Measurements from ENCODE around the gene AHSP.
"Not testable (repeated sequence)": the region's sequence is repeated elsewhere in the genome, so short reads cannot be mapped to it uniquely, and the experiment has no call there.

The AHSP gene, protein sequence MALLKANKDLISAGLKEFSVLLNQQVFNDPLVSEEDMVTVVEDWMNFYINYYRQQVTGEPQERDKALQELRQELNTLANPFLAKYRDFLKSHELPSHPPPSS

DNA sequence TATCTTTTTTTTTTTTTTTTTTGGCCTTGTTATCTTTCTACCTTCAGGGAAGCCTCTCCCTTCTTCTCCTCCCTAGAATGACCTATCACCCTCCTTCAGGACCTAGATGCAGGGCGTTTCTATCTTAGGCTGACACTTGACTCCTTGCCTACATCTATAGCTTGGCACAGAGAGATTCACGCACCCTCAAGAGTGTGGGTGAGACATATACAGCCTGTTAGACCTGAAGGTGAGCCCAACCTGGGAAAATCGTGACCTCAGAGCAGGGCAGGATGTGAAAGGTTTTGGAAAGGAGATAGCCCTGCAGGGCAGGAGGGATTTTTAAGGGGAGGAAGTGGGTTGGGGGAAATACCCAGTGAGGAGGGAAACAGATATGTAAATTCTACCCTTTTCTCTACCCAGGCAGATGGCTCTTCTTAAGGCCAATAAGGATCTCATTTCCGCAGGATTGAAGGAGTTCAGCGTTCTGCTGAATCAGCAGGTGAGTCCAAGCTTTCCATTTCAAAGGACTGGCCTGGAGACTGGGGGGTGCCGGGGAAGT is at the start of gene AHSP:
AHSP (plus strand) TSS at position 167 of the 541 bp plus-strand sequence; CDS start at position 407, 240 bp downstream.
- no peak for DNase-seq

DNA sequence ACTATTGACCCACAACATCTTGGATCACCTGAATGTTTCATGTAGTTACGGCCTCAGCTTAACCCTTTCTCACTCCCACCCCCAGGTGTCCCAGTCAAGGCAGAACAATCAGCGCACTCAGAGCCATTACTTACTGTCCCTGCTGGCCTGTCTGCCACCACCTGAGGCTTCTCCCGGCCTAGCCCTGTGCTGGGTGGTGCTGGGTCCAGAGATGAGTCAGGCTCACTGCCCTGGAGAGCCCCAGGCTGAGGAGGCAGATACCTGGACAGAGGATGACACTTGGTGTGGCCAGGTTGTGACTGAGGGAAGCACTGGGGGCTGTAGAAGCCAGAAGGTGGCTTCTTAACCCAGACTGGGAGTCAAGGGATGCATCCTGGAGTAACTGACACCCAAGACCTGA is 48.7 kb upstream of the AHSP start:
- no peak for DNase-seq

DNA sequence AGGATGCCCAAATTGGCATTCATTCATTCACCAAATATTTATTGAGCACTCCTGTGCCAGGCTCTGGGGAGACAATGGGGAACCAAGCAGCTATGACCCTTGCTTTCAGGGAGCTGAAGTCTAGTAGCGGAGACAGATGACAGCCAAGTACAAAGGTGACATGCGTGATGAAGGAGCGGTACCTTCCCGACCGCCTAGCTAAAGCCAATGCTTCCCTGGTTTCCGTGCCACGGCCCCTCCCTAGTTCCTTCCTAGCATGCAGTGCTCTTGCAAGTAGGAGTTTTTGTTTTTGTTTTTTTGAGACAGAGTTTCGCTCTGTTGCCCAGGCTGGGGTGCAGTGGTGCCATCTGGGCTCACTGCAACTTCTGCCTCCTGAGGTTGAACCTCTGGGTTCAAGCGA is 47.9 kb upstream of the AHSP start:
- DNase-seq, result no peak

DNA sequence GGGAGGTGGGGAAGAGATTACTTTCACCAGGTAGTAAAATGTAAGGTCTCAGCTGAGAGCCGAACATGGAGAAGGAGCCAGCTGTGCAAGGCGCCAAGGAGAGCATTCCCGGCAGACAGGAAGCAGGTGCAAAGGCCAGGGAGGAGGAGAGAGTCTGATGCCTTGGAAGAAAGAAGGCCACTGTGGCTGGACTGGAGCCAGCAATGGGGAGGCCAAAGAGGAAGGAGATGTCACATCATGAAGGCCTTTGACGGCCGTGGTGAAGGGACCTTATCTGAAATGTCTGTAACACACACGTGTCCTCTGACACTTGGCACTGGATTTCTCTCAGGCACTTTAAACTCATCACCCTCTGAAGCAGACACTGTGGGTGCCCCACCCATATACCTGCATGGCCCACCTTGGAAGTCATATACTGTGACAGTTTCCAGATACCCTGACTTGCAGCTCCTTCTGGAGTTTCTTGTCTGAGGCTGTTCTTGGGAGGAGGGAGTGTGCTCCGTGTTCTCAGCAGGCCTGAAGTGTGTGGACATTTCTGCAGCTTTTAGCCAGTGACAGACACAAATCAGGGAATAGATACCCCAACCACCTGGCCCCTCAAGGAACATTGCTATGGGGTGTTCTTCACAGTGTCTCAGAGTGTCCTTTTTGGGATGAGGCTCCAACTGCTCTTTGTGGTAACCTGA is 46.7 kb upstream of the AHSP start:
- no peak for DNase-seq

DNA sequence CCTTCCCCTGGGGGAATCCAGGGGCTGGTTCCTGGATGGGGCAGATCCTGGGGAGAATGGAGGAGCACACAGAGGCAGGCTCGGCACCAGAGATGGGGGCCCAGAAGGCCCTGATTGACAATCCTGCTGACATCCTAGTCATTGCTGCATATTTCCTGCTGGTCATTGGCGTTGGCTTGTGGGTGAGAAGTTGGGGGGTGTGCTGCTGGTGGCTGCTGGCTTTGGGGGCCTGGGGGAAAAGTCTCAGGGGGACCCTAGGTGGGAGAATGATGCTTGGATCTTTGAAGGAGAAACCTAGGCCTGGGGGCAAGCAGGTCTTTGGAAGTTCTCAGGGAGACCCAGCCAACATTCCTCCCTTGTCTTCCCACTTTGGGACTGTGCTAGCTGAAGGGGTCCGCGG is 44.6 kb upstream of the AHSP start, which contains the start of gene SLC5A2:
SLC5A2 (plus strand) TSS at position 43 of the 400 bp plus-strand sequence; CDS start at position 57, 14 bp downstream.
- DNase-seq, result no peak

DNA sequence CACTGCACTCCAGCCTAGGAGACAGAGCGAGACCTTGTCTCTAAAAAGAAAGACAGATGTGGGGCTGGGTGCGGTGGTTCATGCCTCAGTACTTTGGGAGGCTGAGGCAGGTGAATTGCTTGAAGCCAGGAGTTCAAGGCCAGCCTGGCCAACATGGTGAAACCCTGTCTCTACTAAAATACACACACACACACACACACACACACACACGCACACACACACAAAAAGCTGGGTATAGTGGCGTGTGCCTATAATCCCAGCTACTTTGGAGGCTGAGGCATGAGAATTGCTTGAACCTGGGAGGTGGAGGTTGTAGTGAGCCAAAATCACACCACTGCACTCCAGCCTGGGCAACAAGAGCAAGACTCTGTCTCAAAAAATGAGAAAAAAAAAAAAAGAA is 43.7 kb upstream of the AHSP start:
- not testable (repeated sequence) for DNase-seq

DNA sequence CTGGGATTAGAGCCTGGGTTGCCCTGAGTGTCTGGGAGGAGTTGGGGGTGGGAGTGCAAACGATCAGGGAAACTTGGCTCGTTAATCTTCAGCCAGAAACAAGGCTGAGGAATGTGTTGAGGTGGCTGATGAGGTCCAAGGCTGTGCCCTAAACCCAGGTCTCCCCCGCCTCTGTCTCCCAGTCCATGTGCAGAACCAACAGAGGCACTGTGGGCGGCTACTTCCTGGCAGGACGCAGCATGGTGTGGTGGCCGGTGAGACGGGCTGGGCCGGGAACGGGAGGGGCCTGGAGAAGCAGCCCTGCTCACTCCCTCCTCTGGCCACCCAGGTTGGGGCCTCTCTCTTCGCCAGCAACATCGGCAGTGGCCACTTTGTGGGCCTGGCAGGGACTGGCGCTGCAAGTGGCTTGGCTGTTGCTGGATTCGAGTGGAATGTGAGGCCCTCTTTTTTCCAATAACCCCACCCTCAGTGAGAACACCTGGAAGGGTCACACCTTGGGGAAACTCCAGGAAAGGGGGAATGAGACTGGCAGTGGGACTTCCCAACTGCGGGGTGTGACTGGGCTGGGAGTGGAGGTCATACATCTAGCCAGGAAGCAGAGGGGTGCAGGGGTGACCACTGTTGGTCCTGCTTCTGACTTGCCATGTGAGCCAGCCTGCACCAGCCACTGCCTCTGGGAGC is 43.1 kb upstream of the AHSP start:
- no peak for DNase-seq

DNA sequence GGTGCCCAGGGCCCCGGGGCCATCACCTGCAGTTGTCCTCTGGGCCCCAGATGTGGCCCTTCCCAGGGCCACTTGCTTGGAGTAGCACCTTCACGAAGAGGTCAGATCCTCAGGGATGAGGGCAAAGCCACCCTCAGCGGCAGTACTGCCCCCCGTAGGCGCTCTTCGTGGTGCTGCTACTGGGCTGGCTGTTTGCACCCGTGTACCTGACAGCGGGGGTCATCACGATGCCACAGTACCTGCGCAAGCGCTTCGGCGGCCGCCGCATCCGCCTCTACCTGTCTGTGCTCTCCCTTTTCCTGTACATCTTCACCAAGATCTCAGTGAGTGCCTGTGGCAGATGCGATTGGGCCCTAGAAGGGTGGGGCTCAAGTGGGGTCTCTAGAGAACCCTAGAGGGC is 42.1 kb upstream of the AHSP start:
- DNase-seq, result no peak

DNA sequence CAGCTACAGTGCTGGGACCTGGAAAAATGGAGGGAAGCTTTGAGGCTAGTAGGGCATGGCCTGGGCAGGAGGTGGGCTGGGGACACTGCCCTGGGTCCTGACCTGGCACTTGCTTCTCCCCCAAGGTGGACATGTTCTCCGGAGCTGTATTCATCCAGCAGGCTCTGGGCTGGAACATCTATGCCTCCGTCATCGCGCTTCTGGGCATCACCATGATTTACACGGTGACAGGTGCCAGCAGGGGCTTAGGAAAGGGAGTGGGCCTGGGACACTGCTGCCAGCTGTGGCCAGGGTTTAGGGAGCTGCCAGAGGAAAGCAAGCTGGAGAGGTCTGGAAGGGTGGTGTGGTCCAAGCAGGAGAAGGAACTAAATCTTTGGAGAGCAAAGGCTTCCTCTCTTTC is 41.7 kb upstream of the AHSP start:
- no peak for DNase-seq

DNA sequence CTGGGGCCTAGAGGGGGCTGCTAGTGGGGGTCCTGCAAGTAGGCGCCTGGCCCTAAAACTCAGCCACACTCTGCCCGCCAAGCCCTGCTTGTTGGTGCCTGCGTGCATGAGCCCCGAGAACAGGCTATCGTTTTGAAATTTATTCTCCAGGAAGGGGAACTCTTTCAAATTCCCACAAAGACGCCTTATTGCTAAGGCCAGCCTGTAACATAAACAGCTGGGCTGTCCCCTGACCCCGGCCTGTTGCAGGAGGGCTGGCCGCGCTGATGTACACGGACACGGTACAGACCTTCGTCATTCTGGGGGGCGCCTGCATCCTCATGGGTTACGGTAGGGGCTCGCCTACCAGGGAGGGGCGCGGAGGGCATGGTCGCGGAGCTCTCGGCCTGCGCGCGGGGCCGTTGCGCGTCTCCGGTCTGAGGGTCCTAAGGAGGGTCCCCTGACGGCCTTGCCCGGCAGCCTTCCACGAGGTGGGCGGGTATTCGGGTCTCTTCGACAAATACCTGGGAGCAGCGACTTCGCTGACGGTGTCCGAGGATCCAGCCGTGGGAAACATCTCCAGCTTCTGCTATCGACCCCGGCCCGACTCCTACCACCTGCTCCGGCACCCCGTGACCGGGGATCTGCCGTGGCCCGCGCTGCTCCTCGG is 40.5 kb upstream of the AHSP start:
- DNase-seq, result no peak

DNA sequence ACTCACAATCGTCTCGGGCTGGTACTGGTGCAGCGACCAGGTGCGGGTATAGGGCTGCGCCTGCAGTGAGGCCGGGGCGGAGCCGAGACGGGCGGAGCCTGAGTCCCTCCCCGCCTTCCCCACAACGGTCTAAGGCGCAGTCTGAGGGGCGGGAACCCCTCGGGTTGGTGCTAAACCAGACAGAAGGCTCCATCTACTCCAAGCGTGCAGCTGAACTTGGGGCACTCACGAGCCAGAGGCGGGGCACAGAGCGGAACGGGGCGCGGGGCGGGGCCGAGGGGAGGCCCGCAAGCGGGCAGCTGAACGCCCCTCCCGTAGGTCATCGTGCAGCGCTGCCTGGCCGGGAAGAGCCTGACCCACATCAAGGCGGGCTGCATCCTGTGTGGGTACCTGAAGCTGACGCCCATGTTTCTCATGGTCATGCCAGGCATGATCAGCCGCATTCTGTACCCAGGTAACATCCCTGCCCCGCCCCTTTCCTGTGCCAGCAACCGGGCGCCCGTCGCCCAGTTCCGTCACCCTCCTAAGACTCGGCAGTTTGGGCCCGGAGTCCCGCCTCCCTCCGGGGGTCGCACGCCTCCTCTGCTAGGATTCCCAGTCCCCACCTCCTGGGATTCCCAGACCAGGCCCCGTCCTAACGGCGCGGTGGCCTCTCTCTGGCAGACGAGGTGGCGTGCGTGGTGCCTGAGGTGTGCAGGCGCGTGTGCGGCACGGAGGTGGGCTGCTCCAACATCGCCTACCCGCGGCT is 39.8 kb upstream of the AHSP start:
- DNase-seq, result peak; percentile 65

DNA sequence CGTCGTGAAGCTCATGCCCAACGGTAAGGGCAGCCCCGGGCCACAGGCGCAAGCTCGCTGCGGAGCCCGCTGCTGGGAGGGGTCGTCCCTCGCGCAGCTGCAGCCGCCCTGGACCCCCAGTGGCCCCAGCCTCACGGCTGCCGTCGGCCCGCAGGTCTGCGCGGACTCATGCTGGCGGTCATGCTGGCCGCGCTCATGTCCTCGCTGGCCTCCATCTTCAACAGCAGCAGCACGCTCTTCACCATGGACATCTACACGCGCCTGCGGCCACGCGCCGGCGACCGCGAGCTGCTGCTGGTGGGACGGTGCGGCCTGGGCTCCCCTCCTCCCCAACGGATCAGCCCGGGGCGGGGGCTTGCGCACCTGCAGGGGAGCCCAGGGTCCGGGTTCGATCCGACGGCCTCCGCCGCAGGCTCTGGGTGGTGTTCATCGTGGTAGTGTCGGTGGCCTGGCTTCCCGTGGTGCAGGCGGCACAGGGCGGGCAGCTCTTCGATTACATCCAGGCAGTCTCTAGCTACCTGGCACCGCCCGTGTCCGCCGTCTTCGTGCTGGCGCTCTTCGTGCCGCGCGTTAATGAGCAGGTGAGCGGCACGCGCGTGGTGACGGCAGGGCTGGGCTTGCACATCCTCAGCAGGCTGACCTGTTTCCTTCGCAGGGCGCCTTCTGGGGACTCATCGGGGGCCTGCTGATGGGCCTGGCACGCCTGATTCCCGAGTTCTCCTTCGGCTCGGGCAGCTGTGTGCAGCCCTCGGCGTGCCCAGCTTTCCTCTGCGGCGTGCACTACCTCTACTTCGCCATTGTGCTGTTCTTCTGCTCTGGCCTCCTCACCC is 39.0 kb upstream of the AHSP start:
- DNase-seq, result no peak

DNA sequence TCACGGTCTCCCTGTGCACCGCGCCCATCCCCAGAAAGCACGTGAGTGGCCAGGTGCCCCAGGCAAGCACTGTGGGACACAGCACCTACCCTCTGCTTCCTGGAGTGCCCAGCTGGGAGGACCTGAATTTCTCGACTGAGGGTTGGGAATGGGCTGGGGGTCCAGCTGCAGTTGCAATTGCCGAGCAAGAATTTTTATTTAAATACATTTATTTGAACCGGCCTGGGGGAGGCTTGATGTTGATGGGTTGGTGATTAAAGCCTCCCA is 38.5 kb upstream of the AHSP start:
- no peak for DNase-seq

DNA sequence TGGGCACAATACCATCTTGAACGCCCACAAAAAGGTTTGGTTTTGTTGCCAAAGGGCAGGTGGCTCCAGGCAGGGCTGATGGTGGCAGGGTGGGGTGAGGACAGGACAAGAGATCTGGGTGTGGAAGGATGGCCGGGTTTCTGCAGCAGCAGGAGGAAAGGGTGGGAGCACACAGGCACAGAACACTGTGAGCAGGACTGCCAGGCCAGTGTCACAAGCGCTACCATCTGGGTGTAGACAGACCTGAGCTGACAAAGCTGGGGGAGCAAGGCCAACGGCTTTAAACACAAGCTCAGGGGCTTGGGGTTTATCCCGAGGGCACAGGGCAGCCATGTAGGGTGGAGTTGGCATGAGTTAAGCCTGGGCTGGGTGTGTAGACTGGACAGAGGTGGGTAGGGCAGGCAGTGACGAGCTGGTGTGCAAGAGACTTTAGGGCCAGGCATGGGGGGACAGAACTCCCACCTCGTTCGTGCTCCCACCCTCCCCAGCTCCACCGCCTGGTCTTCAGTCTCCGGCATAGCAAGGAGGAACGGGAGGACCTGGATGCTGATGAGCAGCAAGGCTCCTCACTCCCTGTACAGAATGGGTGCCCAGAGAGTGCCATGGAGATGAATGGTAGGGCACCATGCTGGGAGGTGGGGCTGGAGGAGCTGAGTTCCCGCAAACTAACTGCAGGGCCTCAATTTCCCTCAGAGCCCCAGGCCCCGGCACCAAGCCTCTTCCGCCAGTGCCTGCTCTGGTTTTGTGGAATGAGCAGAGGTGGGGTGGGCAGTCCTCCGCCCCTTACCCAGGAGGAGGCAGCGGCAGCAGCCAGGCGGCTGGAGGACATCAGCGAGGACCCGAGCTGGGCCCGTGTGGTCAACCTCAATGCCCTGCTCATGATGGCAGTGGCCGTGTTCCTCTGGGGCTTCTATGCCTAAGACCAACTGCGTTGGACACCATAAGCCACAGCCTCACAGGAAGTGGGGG is 37.8 kb upstream of the AHSP start:
- DNase-seq, result no peak

DNA sequence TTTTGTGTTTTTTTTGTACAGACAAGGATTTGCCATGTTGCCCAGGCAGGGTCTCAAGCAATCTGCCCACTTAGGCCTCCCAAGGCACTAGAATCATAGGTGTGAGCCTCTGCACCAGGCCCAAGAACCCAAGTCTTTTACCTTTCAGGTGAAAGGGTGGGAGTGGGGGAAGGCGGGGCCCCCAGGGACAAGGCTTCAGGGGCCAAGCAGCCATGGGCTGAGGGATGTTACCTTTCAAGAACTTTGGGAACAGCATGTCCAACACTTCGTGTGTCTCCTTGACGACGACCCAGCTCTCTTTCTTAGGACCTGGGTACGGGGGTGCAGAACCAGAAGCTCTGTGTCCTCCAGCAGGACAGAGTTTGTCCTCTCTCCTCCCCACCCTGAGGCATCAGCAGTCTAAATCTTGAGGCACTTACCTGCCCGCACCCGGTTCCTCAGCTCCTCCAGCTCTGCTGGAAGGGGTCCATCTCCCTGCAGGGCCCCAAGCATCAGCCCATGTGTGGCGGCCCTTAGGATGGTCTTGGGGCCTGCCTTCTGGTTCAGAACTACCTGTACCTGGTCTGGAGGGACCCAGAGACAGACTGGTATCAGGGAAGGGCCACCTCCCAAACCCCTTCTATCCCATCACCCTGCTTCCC is 35.8 kb upstream of the AHSP start:
- no peak for DNase-seq

DNA sequence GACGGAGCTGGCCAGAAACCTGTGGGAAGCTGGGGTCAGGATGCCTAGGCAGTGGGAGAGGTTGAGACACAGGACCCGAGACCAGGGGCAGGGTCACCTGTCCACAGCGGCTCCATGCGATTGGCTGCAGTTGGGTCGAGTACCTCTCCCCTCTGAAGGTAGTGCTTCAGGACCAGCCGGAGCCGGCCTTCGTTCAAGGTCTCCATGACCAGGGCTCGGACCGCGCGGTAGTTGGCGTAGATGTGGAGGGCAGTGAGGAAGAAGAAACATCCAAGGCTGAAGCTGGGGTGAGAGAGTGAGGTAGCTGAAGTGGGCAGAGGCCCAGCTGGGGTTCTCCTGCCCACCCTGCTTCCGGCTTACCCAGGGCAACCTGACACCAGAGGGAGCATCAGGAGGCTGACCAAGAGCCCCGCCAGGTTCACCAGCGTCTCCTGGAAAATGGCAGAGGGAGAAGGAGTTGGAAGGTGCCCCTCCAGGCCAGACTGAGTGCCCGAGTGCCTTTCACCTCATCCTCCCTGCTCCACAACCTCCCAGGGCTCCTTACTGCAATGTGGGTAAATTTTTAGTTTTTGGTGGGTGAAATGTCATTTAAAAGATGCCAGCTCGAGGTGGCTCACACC is 34.1 kb upstream of the AHSP start:
- DNase-seq, result no peak

DNA sequence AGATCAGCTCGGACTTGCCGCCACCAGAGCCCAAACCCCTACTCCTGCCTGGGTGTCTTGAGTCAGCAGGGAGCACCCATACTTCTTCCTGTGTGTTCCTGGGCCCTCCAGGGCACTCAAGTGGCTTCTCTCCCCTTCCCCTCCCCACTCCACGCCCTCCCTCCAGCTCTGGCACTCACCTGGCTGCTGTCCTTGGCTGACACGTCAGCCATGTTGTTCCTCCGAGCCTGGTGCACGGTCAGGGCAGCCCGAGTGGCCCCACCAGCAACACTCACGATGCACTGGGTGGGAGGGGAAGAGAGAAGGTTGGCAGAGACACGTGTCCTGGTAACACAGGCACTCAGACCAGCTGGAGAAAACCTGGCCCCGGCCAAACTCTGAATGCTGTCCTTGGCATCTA is 31.0 kb upstream of the AHSP start:
- DNase-seq, result no peak

DNA sequence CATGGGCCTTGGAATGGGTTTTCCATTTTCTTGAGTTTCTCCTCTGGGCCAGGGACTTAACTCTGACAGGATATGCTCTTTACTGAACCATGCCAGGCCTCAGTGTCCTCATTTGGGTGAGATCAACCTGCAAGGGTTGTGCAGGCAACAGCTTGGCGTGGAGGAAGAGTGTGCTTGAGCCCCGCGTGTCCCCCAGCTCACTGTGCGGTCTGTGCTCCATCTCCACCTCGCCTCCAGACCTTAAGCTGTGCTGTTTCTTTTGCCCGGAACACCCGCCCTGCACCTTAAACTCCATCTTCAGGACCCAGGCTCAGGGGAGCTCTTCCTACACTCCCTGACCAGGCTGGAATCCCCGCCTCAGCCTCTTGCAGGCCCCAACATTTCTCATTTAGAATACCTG is 29.2 kb upstream of the AHSP start:
- DNase-seq, result no peak

DNA sequence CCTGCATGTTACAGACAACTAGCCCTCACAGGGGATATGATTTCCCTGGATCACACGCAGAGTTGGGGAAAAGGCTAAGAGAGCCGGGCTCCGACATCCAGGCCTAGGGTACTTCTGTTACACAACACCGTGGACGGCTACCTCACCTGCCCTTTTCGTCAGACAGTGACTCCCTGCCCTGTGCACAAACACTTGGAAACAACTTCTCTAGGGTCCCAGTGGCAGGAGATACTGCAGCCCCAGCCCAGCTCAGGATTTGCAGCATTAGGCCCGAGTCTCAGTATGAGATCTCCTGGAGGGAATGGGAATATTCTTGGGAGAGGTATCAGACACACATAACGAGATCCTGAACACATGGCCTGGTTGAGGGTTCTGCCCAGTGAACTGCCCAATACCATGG is 27.8 kb upstream of the AHSP start:
- DNase-seq, result no peak

All from NCI-H1436 (cell line).